ENCODE data around the gene PALD1. TPM values are rescaled to one million over a fixed set of nuclear protein-coding genes. Genes with fewer than 3 reads are reported as not detected.

The PALD1 gene
- total RNA-seq, 2 experiments from 2014 or later = 0.36 to 0.44 TPM

- Histone ChIP-seq H3K36me3 (ENCODE audit: insufficient read depth, low read length) (no peaks in the 10 kb centered on the region), H3K27ac (ENCODE audit: low read depth in 1 of 2, low read length in 2 of 2) (no peak overlapping the region), H3K27me3 (ENCODE audit: control insufficient read depth in 1 of 2, insufficient read depth in 2 of 2, low read length in 2 of 2) (no peaks in the 10 kb centered on the region), H3K4me1 (ENCODE audit: insufficient read depth, low read length) (no peaks in the 10 kb centered on the region), H3K9me3 (ENCODE audit: control insufficient read depth in 1 of 2, insufficient read depth in 1 of 2, low read length in 2 of 2) (no peaks in the 10 kb centered on the region), H3K4me3 (ENCODE audit: low read length) (no peak overlapping the region)
- no peaks in the 10 kb centered on the region for H3K9me3 Mint-ChIP-seq
- intact Hi-C loops (cut with DNase I, micrococcal nuclease) = no loop called here
- POLR2A ChIA-PET = no interaction called here
- CTCF ChIA-PET = no interaction called here
- no peaks in the 10 kb centered on the region for H3K36me3 Mint-ChIP-seq (ENCODE audit: low read depth)
- no peak overlapping the region for H3K27ac Mint-ChIP-seq
- no peak overlapping the region for H3K4me3 Mint-ChIP-seq
- DNase-seq = no peak
- no peak for TF ChIP-seq CTCF (IDR thresholded peaks at IDR 0.05)
- H3K4me1 Mint-ChIP-seq (ENCODE audit: low read depth) = no peaks in the 10 kb centered on the region
- ATAC-seq (ENCODE audit: poor library complexity) = no peak
- H3K27me3 Mint-ChIP-seq = no peaks in the 10 kb centered on the region
These were observed 35.3 kb downstream of the PALD1 start for GRCh38 chr10:70513848-70514309.

- Mint-ChIP-seq H3K27ac (no peak overlapping the region), H3K4me3 (no peak overlapping the region), H3K9me3 (no peaks in the 10 kb centered on the region), H3K36me3 (ENCODE audit: low read depth) (no peaks in the 10 kb centered on the region), H3K27me3 (no peaks in the 10 kb centered on the region), H3K4me1 (ENCODE audit: low read depth) (no peaks in the 10 kb centered on the region)
- Histone ChIP-seq H3K27me3 (ENCODE audit: control insufficient read depth in 1 of 2, insufficient read depth in 2 of 2, low read length in 2 of 2) (no peaks in the 10 kb centered on the region), H3K36me3 (ENCODE audit: insufficient read depth, low read length) (no peaks in the 10 kb centered on the region), H3K27ac (ENCODE audit: low read depth in 1 of 2, low read length in 2 of 2) (no peak overlapping the region), H3K9me3 (ENCODE audit: control insufficient read depth in 1 of 2, insufficient read depth in 1 of 2, low read length in 2 of 2) (no peaks in the 10 kb centered on the region), H3K4me1 (ENCODE audit: insufficient read depth, low read length) (no peaks in the 10 kb centered on the region), H3K4me3 (ENCODE audit: low read length) (no peak overlapping the region)
- CTCF ChIA-PET = no interaction called here
- no peak for ATAC-seq (ENCODE audit: poor library complexity)
- intact Hi-C loops (cut with DNase I, micrococcal nuclease) = no loop called here
- no peak for TF ChIP-seq CTCF (IDR thresholded peaks at IDR 0.05)
- no peak for DNase-seq
- POLR2A ChIA-PET = no interaction called here
These were observed 36.0 kb downstream of the PALD1 start for GRCh38 chr10:70514591-70514990.

- intact Hi-C loops (cut with DNase I, micrococcal nuclease) = no loop called here
- Mint-ChIP-seq H3K36me3 (ENCODE audit: low read depth) (no peaks in the 10 kb centered on the region), H3K9me3 (no peaks in the 10 kb centered on the region), H3K4me1 (ENCODE audit: low read depth) (no peaks in the 10 kb centered on the region), H3K4me3 (no peak overlapping the region), H3K27me3 (no peaks in the 10 kb centered on the region), H3K27ac (no peak overlapping the region)
- Histone ChIP-seq H3K36me3 (ENCODE audit: insufficient read depth, low read length) (no peaks in the 10 kb centered on the region), H3K4me3 (ENCODE audit: low read length) (no peak overlapping the region), H3K4me1 (ENCODE audit: insufficient read depth, low read length) (no peaks in the 10 kb centered on the region), H3K9me3 (ENCODE audit: control insufficient read depth in 1 of 2, insufficient read depth in 1 of 2, low read length in 2 of 2) (no peaks in the 10 kb centered on the region), H3K27ac (ENCODE audit: low read depth in 1 of 2, low read length in 2 of 2) (no peak overlapping the region), H3K27me3 (ENCODE audit: control insufficient read depth in 1 of 2, insufficient read depth in 2 of 2, low read length in 2 of 2) (no peaks in the 10 kb centered on the region)
- ChIA-PET CTCF (no interaction called here), POLR2A (no interaction called here)
- DNase-seq (no peak), ATAC-seq (ENCODE audit: poor library complexity) (no peak)
- no peak for TF ChIP-seq CTCF (IDR thresholded peaks at IDR 0.05)
These were observed 36.6 kb downstream of the PALD1 start for GRCh38 chr10:70515035-70515667.

All from CD4-positive, alpha-beta T cell (primary cell).